H9 (cell line): ENCODE measurements around the gene CAVIN1. TPM values are rescaled to one million over a fixed set of nuclear protein-coding genes. Genes with fewer than 3 reads are reported as not detected.
A peak's percentile ranks its signal among the peaks of the same experiment; 100 is the strongest.

ENCODE experiments used
- DNase-seq: peaks from one replicate; pipeline ENCODE4 v3.0.0-alpha.2; 2017
- H2AFZ ChIP-seq: one replicate; pipeline ENCODE4 v1.6.1; 2013; ENCODE audit warnings: mild to moderate bottlenecking, low read length, control low read depth, moderate library complexity
- H2AK5ac ChIP-seq: 2 replicates; pipeline ENCODE4 v1.6.1; 2013; ENCODE audit warnings: low read length, control low read depth, mixed read lengths; ENCODE audit not compliant: insufficient read length
- H2BK120ac ChIP-seq: one replicate; pipeline ENCODE4 v1.6.1; 2013; ENCODE audit warnings: low read depth, mild to moderate bottlenecking, low read length, control low read depth, inconsistent platforms; ENCODE audit not compliant: poor library complexity, severe bottlenecking
- H2BK12ac ChIP-seq: 2 replicates; pipeline ENCODE4 v1.6.1; 2013; ENCODE audit warnings: low read length, control low read depth, mixed read lengths, low read depth; ENCODE audit not compliant: insufficient read length
- H2BK15ac ChIP-seq: 2 replicates; pipeline ENCODE4 v1.6.1; 2013; ENCODE audit warnings: low read depth, low read length, control low read depth
- H2BK20ac ChIP-seq: one replicate; pipeline ENCODE4 v1.6.1; 2013; ENCODE audit warnings: low read depth, mild to moderate bottlenecking, low read length, control low read depth, inconsistent platforms; ENCODE audit not compliant: poor library complexity, severe bottlenecking
- H2BK5ac ChIP-seq: 2 replicates; pipeline ENCODE4 v1.6.1; 2013; ENCODE audit warnings: low read length, control low read depth, mixed read lengths; ENCODE audit not compliant: insufficient read length
- H3K14ac ChIP-seq: 2 replicates; pipeline ENCODE4 v1.6.1; 2013; ENCODE audit warnings: low read length, control low read depth; ENCODE audit not compliant: insufficient read depth
- H3K18ac ChIP-seq: 2 replicates; pipeline ENCODE4 v1.6.1; 2013; ENCODE audit warnings: low read depth, mild to moderate bottlenecking, mixed read lengths, low read length, control low read depth; ENCODE audit not compliant: insufficient read length
- H3K23ac ChIP-seq: 2 replicates; pipeline ENCODE4 v1.6.1; 2013; ENCODE audit warnings: low read length, control low read depth, mixed read lengths, low read depth; ENCODE audit not compliant: insufficient read length
- H3K23me2 ChIP-seq: 2 replicates; pipeline ENCODE4 v1.6.1; 2013; ENCODE audit warnings: low read depth, mild to moderate bottlenecking, mixed read lengths, low read length, control low read depth; ENCODE audit not compliant: insufficient read length, poor library complexity, severe bottlenecking
- H3K27ac ChIP-seq: 2 replicates; pipeline ENCODE4 v1.5.1; 2013; ENCODE audit warnings: low read length, control low read depth, mixed read lengths, low read depth; ENCODE audit not compliant: insufficient read length
- H3K27me3 ChIP-seq: 2 replicates; pipeline ENCODE4 v1.6.1; 2013; ENCODE audit warnings: low read length, control low read depth, inconsistent platforms; ENCODE audit not compliant: insufficient read depth
- H3K4ac ChIP-seq: 2 replicates; pipeline ENCODE4 v1.6.1; 2013; ENCODE audit warnings: low read depth, mild to moderate bottlenecking, control low read depth, inconsistent platforms, low read length, moderate library complexity
- H3K4me1 ChIP-seq: 2 replicates; pipeline ENCODE4 v1.6.1; 2013; ENCODE audit warnings: low read length, control low read depth, inconsistent platforms; ENCODE audit not compliant: insufficient read depth
- H3K4me2 ChIP-seq: 2 replicates; pipeline ENCODE4 v1.6.1; 2013; ENCODE audit warnings: low read length, control low read depth, mixed read lengths; ENCODE audit not compliant: insufficient read length, insufficient read depth
- H3K56ac ChIP-seq: 2 replicates; pipeline ENCODE4 v1.6.1; 2013; ENCODE audit warnings: low read depth, mild to moderate bottlenecking, mixed read lengths, low read length, control low read depth; ENCODE audit not compliant: insufficient read length
- H3K79me1 ChIP-seq: 2 replicates; pipeline ENCODE4 v1.6.1; 2013; ENCODE audit warnings: low read depth, mild to moderate bottlenecking, moderate library complexity, low read length, control low read depth, inconsistent platforms; ENCODE audit not compliant: insufficient read depth, poor library complexity, severe bottlenecking
- H3K79me2 ChIP-seq: 2 replicates; pipeline ENCODE4 v1.6.1; 2013; ENCODE audit warnings: low read length, control low read depth, inconsistent platforms; ENCODE audit not compliant: insufficient read depth
- H3K9ac ChIP-seq: 2 replicates; pipeline ENCODE4 v1.6.1; 2013; ENCODE audit warnings: low read length, control low read depth, mixed read lengths; ENCODE audit not compliant: insufficient read length; ENCODE audit errors: extremely low read depth
- H3K9me3 ChIP-seq: one replicate; pipeline ENCODE4 v1.6.1; 2013; ENCODE audit warnings: low read depth, low read length, inconsistent platforms; ENCODE audit not compliant: control insufficient read depth
- H3T11ph ChIP-seq: one replicate; pipeline ENCODE4 v1.6.1; 2013; ENCODE audit warnings: mild to moderate bottlenecking, low read length, control low read depth, inconsistent platforms
- H4K20me1 ChIP-seq: one replicate; pipeline ENCODE4 v1.6.1; 2013; ENCODE audit not compliant: control insufficient read depth, insufficient read length, insufficient read depth
- H4K5ac ChIP-seq: 2 replicates; pipeline ENCODE4 v1.6.1; 2013; ENCODE audit warnings: low read depth, mild to moderate bottlenecking, mixed read lengths, low read length, control low read depth; ENCODE audit not compliant: insufficient read length
- H4K8ac ChIP-seq: replicated peaks from 2 replicates; pipeline ENCODE4 v1.6.1; 2013; ENCODE audit warnings: low read length, control low read depth, mixed read lengths, low read depth; ENCODE audit not compliant: insufficient read length
- H4K91ac ChIP-seq: 2 replicates; pipeline ENCODE4 v1.6.1; 2013; ENCODE audit warnings: low read depth, mild to moderate bottlenecking, moderate library complexity, mixed read lengths, low read length, control low read depth; ENCODE audit not compliant: insufficient read length
- H3K27ac Mint-ChIP-seq, 3 experiments: 2 replicates in 2 of 3; 3 replicates in 1 of 3; pipeline ENCODE4 v1.8.0; 2020 to 2021; ENCODE audit warnings: mixed read lengths in 3 of 3, mild to moderate bottlenecking in 1 of 3, moderate library complexity in 1 of 3
- H3K27me3 Mint-ChIP-seq: 2 replicates; pipeline ENCODE4 v1.8.0; 2021; ENCODE audit warnings: low read depth, mild to moderate bottlenecking, moderate library complexity, mixed read lengths
- H3K36me3 Mint-ChIP-seq, 3 experiments: 2 replicates in 2 of 3; 3 replicates in 1 of 3; pipeline ENCODE4 v1.8.0; 2020 to 2021; ENCODE audit warnings: low read depth in 3 of 3, mixed read lengths in 3 of 3; ENCODE audit not compliant: insufficient read depth in 1 of 3
- H3K4me1 Mint-ChIP-seq, 2 experiments: 2 replicates each; pipeline ENCODE4 v1.8.0; 2020; ENCODE audit warnings: mixed read lengths in 2 of 2
- H3K4me3 Mint-ChIP-seq, 2 experiments: 2 replicates in 1 of 2; 3 replicates in 1 of 2; pipeline ENCODE4 v1.8.0; 2020 to 2021; ENCODE audit warnings: mild to moderate bottlenecking in 2 of 2, mixed read lengths in 2 of 2, moderate library complexity in 1 of 2
- H3K9me3 Mint-ChIP-seq, 2 experiments: 2 replicates in 1 of 2; 3 replicates in 1 of 2; pipeline ENCODE4 v1.8.0; 2020; ENCODE audit warnings: mild to moderate bottlenecking in 2 of 2, mixed read lengths in 2 of 2, moderate library complexity in 1 of 2
- WGBS: extraction: QIAGEN DNeasy Blood & Tissue Kit; methylation state at CpG from one replicate; pipeline ENCODE4 v1.1.7; 2013; ENCODE audit warnings: missing lambda C conversion rate, low lambda C conversion rate, mixed read lengths; ENCODE audit not compliant: insufficient read length; ENCODE audit errors: extremely low coverage; 5-methylcytosine and 5-hydroxymethylcytosine counted together
- total RNA-seq: library from RNA; stranded (reverse); gene quantifications from 2 replicates; pipeline ENCODE4 v1.2.1, GENCODE V29; 2021
- TF ChIP-seq, protein P1 (sequence below): fragments of 200-600 bp; sonication (generic); conservative IDR thresholded peaks from 3 replicates; pipeline ENCODE4 v1.8.0; 2021; ENCODE audit warnings: antibody characterized with exemption, mild to moderate bottlenecking

CAVIN1 gene
- total RNA-seq, 1 experiment from 2014 or later = 65.2 TPM

DNA sequence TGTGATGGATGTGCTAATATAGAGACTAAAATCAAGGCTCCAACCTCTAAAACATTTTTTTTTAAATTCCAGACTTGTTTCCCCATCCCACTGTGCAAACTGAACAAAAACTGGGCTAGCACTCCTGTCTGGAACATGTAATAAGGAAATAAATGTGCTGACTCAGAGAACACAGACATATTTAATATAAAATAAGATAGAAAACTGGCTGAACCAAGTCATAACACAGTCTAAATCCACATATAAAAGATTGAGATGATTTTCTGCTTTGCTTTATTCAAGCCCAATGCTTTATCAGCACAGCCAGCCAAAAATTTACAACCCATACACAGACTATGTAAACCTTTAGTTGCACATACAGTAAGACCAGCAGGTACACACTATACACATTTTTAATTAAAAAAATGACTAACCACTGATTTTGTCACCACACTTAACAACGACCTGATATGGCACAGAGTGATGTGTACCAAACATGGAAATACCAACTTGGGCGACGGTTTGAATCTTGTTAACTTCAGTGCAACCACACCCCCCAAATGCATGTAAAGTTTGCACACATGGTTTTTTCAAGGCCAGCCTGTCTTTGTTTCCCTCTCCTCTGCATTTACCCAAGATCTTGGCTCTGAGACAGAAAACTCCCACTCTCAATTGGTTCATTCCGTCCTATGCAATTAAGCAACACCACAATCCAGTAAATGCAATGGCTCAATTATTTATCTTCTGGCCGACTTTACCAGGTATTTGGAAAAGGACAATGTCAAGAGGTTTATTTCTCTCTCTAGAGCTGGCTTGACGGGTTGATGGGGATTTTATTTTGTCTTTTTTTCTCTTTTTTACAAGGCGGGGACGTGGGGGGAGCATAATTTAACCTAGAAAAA, 36.0 kb downstream of the CAVIN1 start:
- Histone ChIP-seq H4K8ac (no peak overlapping the region), H4K5ac (no peak overlapping the region), H3K4me1 (no peaks in the 10 kb centered on the region), H3K23ac (no peak overlapping the region), H2BK5ac (no peak overlapping the region), H3K9ac (peak overlapping the region; percentile 72), H2BK20ac (no peak overlapping the region), H4K91ac (no peak overlapping the region), H3K14ac (no peak overlapping the region), H2AK5ac (no peak overlapping the region), H4K20me1 (no peaks in the 10 kb centered on the region), H3K4ac (no peak overlapping the region), H3K27me3 (no peaks in the 10 kb centered on the region), H3K27ac (no peak overlapping the region), H3K9me3 (no peaks in the 10 kb centered on the region), H3K4me2 (peak overlapping the region; percentile 93), H3T11ph (no peak overlapping the region), H3K23me2 (peaks cover 8% of the 10 kb centered on the region), H2AFZ (no peak overlapping the region), H3K56ac (no peak overlapping the region), H2BK15ac (no peak overlapping the region), H3K18ac (no peak overlapping the region), H2BK120ac (no peak overlapping the region), H3K79me2 (peaks cover 30% of the 10 kb centered on the region; the same call in 1 of the 2 replicates), H2BK12ac (no peak overlapping the region), H3K79me1 (peaks cover 3% of the 10 kb centered on the region)
- H3K4me3 Mint-ChIP-seq = peak overlapping the region; percentile 95 to 98
- no peaks in the 10 kb centered on the region for H3K27me3 Mint-ChIP-seq
- H3K27ac Mint-ChIP-seq = peak overlapping the region in 2 of 3 experiments; percentile 30 to 65; a peak in 3 of 7 replicates
- peaks cover 4 to 12% (median 9%) of the 10 kb centered on the region in 3 experiments; a peak in 6 of 7 replicates for H3K36me3 Mint-ChIP-seq
- WGBS = no CpG with 5 or more reads among the region's 8 CpGs
- TF ChIP-seq, protein P1, sequence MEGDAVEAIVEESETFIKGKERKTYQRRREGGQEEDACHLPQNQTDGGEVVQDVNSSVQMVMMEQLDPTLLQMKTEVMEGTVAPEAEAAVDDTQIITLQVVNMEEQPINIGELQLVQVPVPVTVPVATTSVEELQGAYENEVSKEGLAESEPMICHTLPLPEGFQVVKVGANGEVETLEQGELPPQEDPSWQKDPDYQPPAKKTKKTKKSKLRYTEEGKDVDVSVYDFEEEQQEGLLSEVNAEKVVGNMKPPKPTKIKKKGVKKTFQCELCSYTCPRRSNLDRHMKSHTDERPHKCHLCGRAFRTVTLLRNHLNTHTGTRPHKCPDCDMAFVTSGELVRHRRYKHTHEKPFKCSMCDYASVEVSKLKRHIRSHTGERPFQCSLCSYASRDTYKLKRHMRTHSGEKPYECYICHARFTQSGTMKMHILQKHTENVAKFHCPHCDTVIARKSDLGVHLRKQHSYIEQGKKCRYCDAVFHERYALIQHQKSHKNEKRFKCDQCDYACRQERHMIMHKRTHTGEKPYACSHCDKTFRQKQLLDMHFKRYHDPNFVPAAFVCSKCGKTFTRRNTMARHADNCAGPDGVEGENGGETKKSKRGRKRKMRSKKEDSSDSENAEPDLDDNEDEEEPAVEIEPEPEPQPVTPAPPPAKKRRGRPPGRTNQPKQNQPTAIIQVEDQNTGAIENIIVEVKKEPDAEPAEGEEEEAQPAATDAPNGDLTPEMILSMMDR = no peak
- no peaks in the 10 kb centered on the region for H3K9me3 Mint-ChIP-seq
- H3K4me1 Mint-ChIP-seq = peaks cover 39% of the 10 kb centered on the region in 2 experiments
- DNase-seq = no peak
